Activated T-cell treated with anti-CD3 and anti-CD28 coated beads for 24 hours (primary cell): ENCODE data around the gene TUFT1.

Experiments
- DNase-seq: peaks from one replicate; pipeline ENCODE4 v3.0.0-alpha.2; 2020; ENCODE audit warnings: low read depth

The TUFT1 gene, protein sequence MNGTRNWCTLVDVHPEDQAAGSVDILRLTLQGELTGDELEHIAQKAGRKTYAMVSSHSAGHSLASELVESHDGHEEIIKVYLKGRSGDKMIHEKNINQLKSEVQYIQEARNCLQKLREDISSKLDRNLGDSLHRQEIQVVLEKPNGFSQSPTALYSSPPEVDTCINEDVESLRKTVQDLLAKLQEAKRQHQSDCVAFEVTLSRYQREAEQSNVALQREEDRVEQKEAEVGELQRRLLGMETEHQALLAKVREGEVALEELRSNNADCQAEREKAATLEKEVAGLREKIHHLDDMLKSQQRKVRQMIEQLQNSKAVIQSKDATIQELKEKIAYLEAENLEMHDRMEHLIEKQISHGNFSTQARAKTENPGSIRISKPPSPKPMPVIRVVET

GRCh38 chr1:151540021-151540981 is at the start of gene TUFT1:
TUFT1 (plus strand) TSS chr1:151540309; CDS start chr1:151540367, 58 bp downstream.
- peak; percentile 87 for DNase-seq

GRCh38 chr1:151491641-151492040 is 48.5 kb upstream of the TUFT1 start:
- DNase-seq = no peak

- DNase-seq = no peak
Measured at GRCh38 chr1:151492120-151492519, 48.0 kb upstream of the TUFT1 start.

DNA sequence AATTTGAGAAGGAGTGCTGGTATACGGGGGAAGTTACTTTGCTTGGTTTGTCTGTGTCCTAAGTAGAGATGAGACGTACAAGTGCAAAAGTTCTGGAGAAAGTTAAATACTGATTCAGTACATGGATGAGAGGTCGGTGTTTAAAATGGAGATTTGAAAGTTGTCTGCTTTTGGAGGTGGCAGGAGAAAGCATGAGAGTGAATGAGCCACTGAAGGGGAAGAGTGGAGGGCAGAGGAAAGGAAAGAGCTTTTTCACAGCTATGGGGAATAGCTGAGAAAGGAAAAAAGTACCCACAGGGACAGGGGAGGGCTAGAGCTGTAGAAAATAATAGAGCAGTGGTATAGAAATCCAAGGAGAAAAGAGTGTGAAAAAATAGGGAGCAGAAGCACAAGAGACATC is 47.1 kb upstream of the TUFT1 start:
- DNase-seq = no peak

- DNase-seq = no peak
Measured at GRCh38 chr1:151494741-151495281, 45.3 kb upstream of the TUFT1 start.

GRCh38 chr1:151495316-151495715 is 44.8 kb upstream of the TUFT1 start:
- DNase-seq = no peak

DNA sequence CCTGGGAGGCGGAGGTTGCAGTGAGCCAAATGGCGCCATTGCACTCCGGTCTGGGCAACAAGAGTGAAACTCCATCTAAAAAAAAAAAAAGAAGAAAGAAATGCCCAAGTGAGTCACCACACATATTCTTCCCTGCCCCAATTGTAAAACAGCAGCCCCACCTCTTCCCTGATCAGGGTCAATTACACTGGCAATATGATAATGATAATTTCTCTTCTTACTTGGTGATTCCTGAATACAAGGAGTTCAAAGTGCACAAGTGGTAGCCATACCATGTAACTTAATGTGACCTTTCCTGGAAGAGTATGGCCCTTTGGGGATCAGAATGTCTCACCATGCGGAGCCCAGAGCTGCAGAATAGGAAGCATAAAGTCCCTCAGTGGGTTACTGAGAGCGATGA is 40.7 kb upstream of the TUFT1 start:
- DNase-seq = no peak

DNA sequence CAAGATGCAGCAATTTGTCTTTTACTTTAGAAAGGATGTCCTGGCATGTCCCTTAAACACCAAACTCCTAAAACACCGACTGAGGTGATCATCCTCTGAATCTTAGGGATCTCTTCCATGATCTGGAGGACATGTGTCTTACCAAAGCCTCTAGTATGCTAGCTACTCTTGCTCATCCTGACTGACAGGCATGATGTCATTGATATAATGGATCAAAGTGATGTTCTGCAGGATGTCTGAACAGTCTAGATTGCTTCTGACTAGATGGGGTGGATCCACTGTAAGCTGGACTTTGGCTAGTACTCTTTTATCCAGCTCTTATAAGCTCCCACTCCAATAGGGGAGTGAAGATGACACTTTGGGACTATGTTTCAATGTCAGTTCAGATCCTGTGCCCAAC is 40.2 kb upstream of the TUFT1 start:
- DNase-seq = no peak

- DNase-seq = no peak
Measured at GRCh38 chr1:151501474-151501873, 38.6 kb upstream of the TUFT1 start.

- no peak for DNase-seq
Measured at GRCh38 chr1:151502035-151502700, 37.9 kb upstream of the TUFT1 start.

DNA sequence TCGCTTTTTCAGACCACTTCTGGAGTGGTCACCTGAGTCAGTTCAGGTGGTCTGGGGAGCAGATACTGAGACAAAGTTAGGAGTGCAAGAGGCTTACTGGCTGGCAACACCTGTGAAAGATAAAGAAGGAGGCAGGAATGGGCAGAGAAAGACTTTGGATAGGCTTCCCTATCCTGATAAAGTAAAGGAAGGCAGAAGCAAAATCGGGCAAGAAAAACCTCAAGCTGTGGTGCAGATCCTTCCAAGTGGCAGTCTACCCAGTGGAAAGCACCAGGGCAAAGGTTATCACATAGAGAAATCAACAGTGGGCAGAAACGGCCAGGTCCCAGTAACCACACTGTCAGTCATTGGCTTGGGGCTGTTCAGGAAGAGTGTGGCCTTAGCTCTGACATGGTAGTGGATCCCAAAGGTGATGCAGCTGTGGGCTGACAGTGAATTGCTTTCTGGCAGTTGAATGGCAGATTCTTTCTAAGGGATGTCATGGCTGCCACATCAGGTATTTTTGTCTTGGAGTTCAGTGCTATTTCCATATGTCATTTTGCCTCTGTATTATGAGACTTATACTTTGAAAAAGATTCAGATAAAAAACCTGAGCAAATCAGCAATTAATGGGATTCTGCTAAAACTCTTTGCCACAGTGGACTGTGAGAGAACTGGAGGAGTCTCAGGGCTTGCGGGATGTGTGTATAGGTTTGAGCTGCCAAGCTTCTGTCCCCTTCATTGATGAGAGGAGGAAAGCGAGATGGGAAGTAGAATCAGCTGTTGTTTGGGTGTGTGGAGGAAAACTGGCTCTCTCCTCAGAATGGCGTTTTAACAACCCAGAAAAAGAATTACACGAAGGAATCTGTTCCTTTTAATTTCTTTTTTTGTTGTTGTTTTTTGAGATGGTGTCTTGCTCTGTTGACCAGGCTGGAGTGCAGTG is 37.0 kb upstream of the TUFT1 start:
- no peak for DNase-seq

DNA sequence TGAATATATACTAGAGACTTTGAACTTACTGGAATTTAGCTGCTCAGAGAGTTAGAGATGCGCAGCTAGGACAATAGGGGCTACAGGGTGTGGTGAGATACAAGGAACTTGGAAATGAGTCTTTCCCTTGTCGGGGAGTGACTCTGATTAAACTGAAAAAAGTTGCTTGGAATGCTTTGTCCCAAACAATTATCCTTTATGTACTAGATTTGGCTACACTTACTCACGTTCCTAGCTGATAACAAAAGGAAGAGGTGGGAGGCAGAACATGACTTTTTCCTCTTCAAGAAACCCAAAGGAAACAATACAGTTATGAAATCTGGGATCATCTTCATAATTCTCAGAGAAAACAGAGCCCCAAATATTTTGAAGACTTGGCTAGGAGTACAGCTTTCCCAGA is 35.9 kb upstream of the TUFT1 start:
- DNase-seq = no peak

GRCh38 chr1:151504759-151505158 is 35.4 kb upstream of the TUFT1 start:
- DNase-seq = no peak

DNA sequence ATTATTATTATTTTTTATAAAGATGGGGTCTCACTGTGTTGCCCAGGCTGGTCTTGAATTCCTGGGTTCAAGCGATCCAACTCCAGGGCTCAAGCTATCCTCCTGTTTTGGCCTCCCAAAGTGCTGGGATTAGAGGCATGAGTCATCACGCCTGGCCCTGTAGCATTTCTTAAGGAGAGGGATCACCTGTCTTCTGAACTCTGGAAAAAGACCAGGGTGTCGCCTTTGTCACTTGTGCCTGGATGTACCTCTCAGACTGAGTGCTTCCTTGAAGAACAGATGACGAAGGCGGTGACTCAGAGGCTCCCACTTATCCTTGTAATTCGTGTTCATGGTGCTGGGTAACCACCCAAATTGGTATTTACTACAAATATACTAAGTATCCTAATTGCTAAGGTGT is 31.3 kb upstream of the TUFT1 start:
- DNase-seq = no peak

DNA sequence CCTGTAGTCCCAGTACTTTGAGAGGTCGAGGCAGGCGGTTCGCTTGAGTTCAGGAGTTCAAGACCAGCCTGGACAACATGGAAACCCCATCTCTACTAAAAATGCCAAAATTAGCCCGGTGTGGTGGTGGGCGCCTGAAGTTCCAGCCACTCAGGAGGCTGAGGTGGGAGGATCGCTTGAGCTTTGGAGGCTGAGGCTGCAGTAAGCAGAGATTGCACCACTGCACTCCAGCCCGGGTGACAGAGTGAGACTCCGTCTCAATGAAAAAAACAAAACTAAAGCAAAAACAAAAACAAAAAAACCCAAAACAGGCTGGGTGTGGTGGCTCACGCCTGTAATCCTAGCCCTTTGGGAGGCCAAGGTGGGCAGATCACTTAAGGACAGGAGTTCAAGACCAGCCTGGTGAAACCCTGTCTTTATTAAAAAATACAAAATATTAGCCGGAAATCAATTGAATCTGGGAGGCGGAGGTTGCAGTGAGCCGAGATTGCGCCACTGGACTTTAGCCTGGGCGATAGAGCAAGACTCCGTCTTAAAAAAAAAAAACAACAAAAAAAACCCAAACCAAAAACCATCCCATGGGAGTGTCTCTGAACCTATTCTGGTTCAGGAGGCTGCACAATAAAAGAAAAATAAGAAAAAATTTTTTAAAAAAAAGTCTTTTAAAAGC is 30.6 kb upstream of the TUFT1 start:
- DNase-seq = no peak

GRCh38 chr1:151510020-151510405 is 30.1 kb upstream of the TUFT1 start:
- DNase-seq = no peak

DNA sequence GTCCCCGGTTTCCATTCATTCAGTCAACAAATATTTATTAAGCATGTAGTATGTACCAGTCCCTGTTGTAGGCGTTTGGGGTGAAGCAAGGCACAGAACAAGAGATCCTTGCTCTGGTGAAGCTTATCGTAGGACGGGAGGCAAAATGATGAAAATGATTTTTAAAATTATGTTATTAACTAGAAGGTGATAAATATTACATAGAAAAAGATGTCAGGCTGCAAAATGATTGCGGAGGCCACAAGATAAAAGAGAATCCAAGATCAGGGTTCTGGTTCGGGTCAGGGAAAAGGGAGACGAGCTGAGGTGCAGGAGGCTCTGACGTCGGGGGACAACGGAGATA is 29.5 kb upstream of the TUFT1 start:
- no peak for DNase-seq

DNA sequence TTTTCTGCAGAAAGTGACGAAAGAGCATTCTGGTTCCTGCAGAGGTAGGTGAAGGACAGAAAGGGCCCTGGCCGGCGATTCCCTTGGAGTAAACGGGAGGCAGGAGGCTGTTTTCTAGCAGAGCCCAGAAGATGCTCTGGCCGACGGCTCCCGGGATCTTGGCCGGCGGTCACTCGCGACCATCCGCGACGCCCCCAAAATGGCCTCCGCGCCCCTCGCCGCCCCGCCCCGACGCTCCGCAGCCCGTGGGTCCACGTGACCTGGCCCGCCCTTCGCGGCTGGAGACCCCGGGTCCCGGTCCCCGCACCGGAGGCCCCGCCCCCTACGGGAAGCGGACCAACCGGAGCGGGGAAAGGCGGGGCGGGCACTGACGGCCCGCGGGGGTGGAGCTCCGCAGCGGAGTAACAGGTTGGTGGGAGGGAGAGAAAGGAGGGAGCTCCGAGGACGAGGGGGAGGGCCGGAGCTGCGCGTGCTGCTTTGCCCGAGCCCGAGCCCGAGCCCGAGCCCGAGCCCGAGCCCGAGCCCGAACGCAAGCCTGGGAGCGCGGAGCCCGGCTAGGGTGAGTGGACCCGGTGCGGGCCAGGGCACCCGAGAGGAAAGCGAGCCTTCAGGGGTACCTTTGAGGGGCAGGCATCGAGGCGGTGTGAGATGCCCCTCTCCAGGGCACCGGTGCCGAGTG is 29.0 kb upstream of the TUFT1 start, which contains the start of gene CGN:
TSS of gene CGN (plus strand) at position 431 of the 679 bp plus-strand sequence. CDS start 7,133 bp downstream, outside the sequence.
- DNase-seq = peak; percentile 81

GRCh38 chr1:151511636-151512215 is 28.4 kb upstream of the TUFT1 start:
- no peak for DNase-seq

GRCh38 chr1:151512326-151512725 is 27.8 kb upstream of the TUFT1 start:
- DNase-seq = no peak
